Sigmoid colon (tissue), 7 donors: ENCODE data around the gene CREBL2. TPM values are rescaled to one million over a fixed set of nuclear protein-coding genes. Genes with fewer than 3 reads are reported as not detected.
"Not testable (repeated sequence)": the region's sequence is repeated elsewhere in the genome, so short reads cannot be mapped to it uniquely, and the experiment has no call there.

ENCODE experiments used
- DNase-seq: peaks from one replicate; pipeline ENCODE4 v3.0.0-alpha.2; 2019
- H3K27ac ChIP-seq, 4 donors: fragments of 200-600 bp; sonication (generic); one replicate each; pipeline ENCODE4 v1.5.1; 2016 to 2019; ENCODE audit warnings: mild to moderate bottlenecking in 1 of 4
- H3K27me3 ChIP-seq, 3 donors: fragments of 200-600 bp; sonication (generic); one replicate each; pipeline ENCODE4 v1.5.1; 2019; ENCODE audit warnings: mild to moderate bottlenecking in 1 of 3
- H3K36me3 ChIP-seq, 4 donors: fragments of 200-600 bp; sonication (generic); one replicate each; pipeline ENCODE4 v1.5.1; 2016 to 2019
- H3K4me1 ChIP-seq, 4 donors: fragments of 200-600 bp; sonication (generic); one replicate each; pipeline ENCODE4 v1.5.1; 2017 to 2019
- H3K4me3 ChIP-seq, 4 donors: fragments of 200-600 bp; sonication (generic); one replicate each; pipeline ENCODE4 v1.5.1; 2017 to 2019; ENCODE audit warnings: mild to moderate bottlenecking in 2 of 4, moderate library complexity in 1 of 4
- H3K9me3 ChIP-seq, 4 donors: fragments of 200-600 bp in 3 of 4; sonication (generic) in 3 of 4; one replicate each; pipeline versions ENCODE4 v1.5.1 to v1.6.1; 2013 to 2019
- EP300 ChIP-seq, 4 donors: sonication (generic); formaldehyde crosslinking; IDR thresholded peaks; one replicate each; pipeline ENCODE4 v1.6.1; 2017; ENCODE audit warnings: antibody characterized with exemption in 4 of 4
- POLR2A ChIP-seq, 2 donors: fragments of 450-650 bp; IDR thresholded peaks; one replicate each; pipeline ENCODE4 v1.6.1; 2016; ENCODE audit warnings: antibody characterized with exemption in 2 of 2, mild to moderate bottlenecking in 2 of 2, moderate library complexity in 2 of 2
- POLR2AphosphoS5 ChIP-seq, 4 donors: sonication (generic); formaldehyde crosslinking; IDR thresholded peaks; one replicate each; pipeline ENCODE4 v1.6.1; 2017; ENCODE audit warnings: antibody characterized with exemption in 4 of 4
- WGBS, 2 donors: extraction: QIAGEN DNeasy Blood & Tissue Kit; methylation state at CpG; one replicate each; pipeline ENCODE4 v1.1.7; 2013; 5-methylcytosine and 5-hydroxymethylcytosine counted together
- intact Hi-C: fragments of 100-400 bp; cut with DNase I; formaldehyde crosslinking; loops from one replicate; pipeline ENCODE4 v1.15.1; 2023
- polyA plus RNA-seq, 3 donors: library from polyadenylated mRNA; stranded (reverse); fragments of 200-250 nt; gene quantifications; one replicate each; pipeline ENCODE4 v1.2.3, GENCODE V29; 2013
- total RNA-seq, 4 donors: library from RNA; depleted of rRNA; stranded (reverse); fragments of >200 nt; gene quantifications; one replicate each; pipeline ENCODE4 v1.1.0, GENCODE V29; 2016
- TF ChIP-seq, protein P1 (sequence below), 4 experiments: fragments of 450-650 bp in 3 of 4; fragments of 200-600 bp in 1 of 4; IDR thresholded peaks; one replicate each; pipeline ENCODE4 v1.5.1; 2016 to 2019; ENCODE audit warnings: antibody characterized with exemption in 4 of 4, mild to moderate bottlenecking in 3 of 4, moderate library complexity in 2 of 4
- donor health status: healthy with polysubstance abuse.
- donor health status: Bipolar disorder and iron deficiency.
- donor health status: healthy.

The CREBL2 gene
- total and polyA plus RNA-seq, 7 donors = 19.0 to 59.9 (median 37.8) TPM

GRCh38 chr12:12648284-12648683 lies 36.6 kb downstream of the CREBL2 start:
- no peak overlapping the region for H3K4me3 ChIP-seq
- TF ChIP-seq, protein P1, sequence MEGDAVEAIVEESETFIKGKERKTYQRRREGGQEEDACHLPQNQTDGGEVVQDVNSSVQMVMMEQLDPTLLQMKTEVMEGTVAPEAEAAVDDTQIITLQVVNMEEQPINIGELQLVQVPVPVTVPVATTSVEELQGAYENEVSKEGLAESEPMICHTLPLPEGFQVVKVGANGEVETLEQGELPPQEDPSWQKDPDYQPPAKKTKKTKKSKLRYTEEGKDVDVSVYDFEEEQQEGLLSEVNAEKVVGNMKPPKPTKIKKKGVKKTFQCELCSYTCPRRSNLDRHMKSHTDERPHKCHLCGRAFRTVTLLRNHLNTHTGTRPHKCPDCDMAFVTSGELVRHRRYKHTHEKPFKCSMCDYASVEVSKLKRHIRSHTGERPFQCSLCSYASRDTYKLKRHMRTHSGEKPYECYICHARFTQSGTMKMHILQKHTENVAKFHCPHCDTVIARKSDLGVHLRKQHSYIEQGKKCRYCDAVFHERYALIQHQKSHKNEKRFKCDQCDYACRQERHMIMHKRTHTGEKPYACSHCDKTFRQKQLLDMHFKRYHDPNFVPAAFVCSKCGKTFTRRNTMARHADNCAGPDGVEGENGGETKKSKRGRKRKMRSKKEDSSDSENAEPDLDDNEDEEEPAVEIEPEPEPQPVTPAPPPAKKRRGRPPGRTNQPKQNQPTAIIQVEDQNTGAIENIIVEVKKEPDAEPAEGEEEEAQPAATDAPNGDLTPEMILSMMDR (IDR thresholded peaks at IDR 0.05) = no peak
- TF ChIP-seq EP300 (IDR thresholded peaks at IDR 0.05) = no peak
- TF ChIP-seq POLR2A (IDR thresholded peaks at IDR 0.05) = no peak
- TF ChIP-seq POLR2AphosphoS5 (IDR thresholded peaks at IDR 0.05) = no peak
- H3K27me3 ChIP-seq = no peaks in the 10 kb centered on the region
- no peak for DNase-seq
- H3K4me1 ChIP-seq = no peaks in the 10 kb centered on the region
- peaks cover 11 to 22% (median 15%) of the 10 kb centered on the region in 4 donors for H3K9me3 ChIP-seq
- peaks cover 0 to 6% (median 2%) of the 10 kb centered on the region in 4 donors for H3K36me3 ChIP-seq
- no peak overlapping the region for H3K27ac ChIP-seq
- intact Hi-C loops = no loop called here

DNA sequence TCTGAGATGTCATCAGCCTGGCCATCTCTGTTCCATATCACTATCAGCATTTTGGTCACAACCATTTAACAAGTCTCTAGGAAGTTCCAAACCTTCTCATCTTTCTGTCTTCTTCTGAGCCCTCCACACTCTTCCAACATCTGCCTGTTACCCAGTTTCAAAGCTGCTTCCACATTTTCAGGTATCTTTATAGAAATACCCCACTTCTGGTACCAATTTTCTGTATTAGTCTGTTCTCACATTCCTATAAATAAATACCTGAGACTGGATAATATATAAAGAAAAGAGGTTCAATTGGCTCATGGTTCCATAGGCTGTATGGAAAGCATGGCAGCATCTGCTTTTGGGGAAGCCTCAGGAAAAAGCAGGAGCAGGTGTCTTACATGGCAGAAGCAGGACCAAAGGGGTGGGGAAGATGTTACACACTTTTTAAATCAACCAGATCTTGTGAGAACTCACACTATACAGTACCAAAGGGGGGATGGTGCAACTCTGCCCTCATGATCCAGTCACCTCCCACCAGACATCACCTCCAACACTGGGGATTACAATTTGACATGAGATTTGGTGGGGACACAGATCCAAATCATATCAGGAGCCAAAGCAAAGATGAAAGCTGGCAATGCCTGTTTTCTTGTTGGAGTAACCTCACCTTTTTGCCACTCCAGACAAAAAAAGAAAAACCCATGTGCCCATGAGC lies 37.4 kb downstream of the CREBL2 start:
- no peak overlapping the region for H3K27ac ChIP-seq
- no peaks in the 10 kb centered on the region for H3K36me3 ChIP-seq
- TF ChIP-seq EP300 (IDR thresholded peaks at IDR 0.05) = no peak
- TF ChIP-seq POLR2AphosphoS5 (IDR thresholded peaks at IDR 0.05) = no peak
- TF ChIP-seq, protein P1 (IDR thresholded peaks at IDR 0.05) = no peak
- TF ChIP-seq POLR2A (IDR thresholded peaks at IDR 0.05) = no peak
- intact Hi-C loops = no loop called here
- no peak for DNase-seq
- H3K4me1 ChIP-seq = no peaks in the 10 kb centered on the region
- peaks cover 11 to 22% (median 15%) of the 10 kb centered on the region in 4 donors for H3K9me3 ChIP-seq
- no peak overlapping the region for H3K4me3 ChIP-seq
- H3K27me3 ChIP-seq = no peaks in the 10 kb centered on the region

- Histone ChIP-seq H3K27me3 (no peaks in the 10 kb centered on the region), H3K9me3 (peaks cover 11 to 22% (median 15%) of the 10 kb centered on the region in 4 donors), H3K36me3 (no peaks in the 10 kb centered on the region), H3K4me1 (peaks cover 0 to 4% (median 0%) of the 10 kb centered on the region in 4 donors), H3K27ac (no peak overlapping the region), H3K4me3 (no peak overlapping the region)
- DNase-seq = no peak
- TF ChIP-seq EP300 (IDR thresholded peaks at IDR 0.05) = no peak
- no peak for TF ChIP-seq POLR2A (IDR thresholded peaks at IDR 0.05)
- TF ChIP-seq, protein P1 (IDR thresholded peaks at IDR 0.05) = no peak
- no peak for TF ChIP-seq POLR2AphosphoS5 (IDR thresholded peaks at IDR 0.05)
- intact Hi-C loops = no loop called here
These were observed 40.1 kb downstream of the CREBL2 start for GRCh38 chr12:12651752-12652151.

- WGBS, 2 donors = 94 to 97% methylated on average over 4 of the region's 4 CpGs
- H3K4me1 ChIP-seq, H3K27ac ChIP-seq, intact Hi-C loops, H3K36me3 ChIP-seq, DNase-seq, H3K4me3 ChIP-seq, H3K27me3 ChIP-seq: not testable (repeated sequence)
- H3K9me3 ChIP-seq = peaks cover 11 to 21% (median 15%) of the 10 kb centered on the region in 4 donors
These were observed 41.0 kb downstream of the CREBL2 start for GRCh38 chr12:12652704-12653103.

DNA sequence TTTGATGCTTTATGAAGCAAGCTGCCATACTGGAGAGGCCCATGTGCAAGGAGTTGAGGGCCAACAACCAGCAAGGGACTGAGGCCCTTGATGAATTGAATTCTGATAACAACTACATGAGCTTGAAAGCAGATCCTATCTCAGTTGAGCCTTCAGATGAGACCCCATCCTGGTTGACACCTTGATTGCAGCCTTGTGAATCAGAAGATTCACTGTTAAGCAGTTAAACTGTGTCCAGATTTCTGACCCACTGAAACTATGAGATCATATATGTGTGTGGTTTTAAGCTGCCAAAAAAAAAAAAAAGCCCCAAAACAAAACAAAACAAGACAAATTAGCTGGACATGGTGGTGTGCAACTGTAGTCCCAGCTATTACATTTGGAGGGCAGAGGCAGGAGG lies 42.2 kb downstream of the CREBL2 start:
- H3K4me1 ChIP-seq = peaks cover 0 to 4% (median 0%) of the 10 kb centered on the region in 4 donors
- H3K4me3 ChIP-seq = no peak overlapping the region
- no peak overlapping the region for H3K27ac ChIP-seq
- no peak for TF ChIP-seq POLR2AphosphoS5 (IDR thresholded peaks at IDR 0.05)
- TF ChIP-seq, protein P1 (IDR thresholded peaks at IDR 0.05) = no peak
- TF ChIP-seq POLR2A (IDR thresholded peaks at IDR 0.05) = no peak
- TF ChIP-seq EP300 (IDR thresholded peaks at IDR 0.05) = no peak
- intact Hi-C loops = no loop called here
- H3K36me3 ChIP-seq = no peaks in the 10 kb centered on the region
- no peak for DNase-seq
- peaks cover 5 to 10% (median 8%) of the 10 kb centered on the region in 4 donors for H3K9me3 ChIP-seq
- no peaks in the 10 kb centered on the region for H3K27me3 ChIP-seq
